Panc1 (cell line): ENCODE results near the gene RBMS3.

Experiments used
- CTCF ChIP-seq: fragments of 450-650 bp; IDR thresholded peaks from 2 replicates; pipeline ENCODE4 v1.5.1; 2017; ENCODE audit warnings: mild to moderate bottlenecking
- POLR2AphosphoS5 ChIP-seq: IDR thresholded peaks from 2 replicates; pipeline ENCODE4 v1.6.1; 2012; ENCODE audit warnings: mild to moderate bottlenecking, low read depth, low read length, moderate library complexity
- TF ChIP-seq, protein P1 (sequence below), 2 experiments: IDR thresholded peaks; 2 replicates each; pipeline ENCODE4 v1.6.1; 2011 to 2012; ENCODE audit warnings: low read depth in 2 of 2, control low read depth in 1 of 2, low read length in 1 of 2, mild to moderate bottlenecking in 1 of 2, moderate library complexity in 1 of 2; ENCODE audit not compliant: insufficient read depth in 1 of 2

- TF ChIP-seq POLR2AphosphoS5 (no peak), CTCF (no peak)
- TF ChIP-seq, protein P1, sequence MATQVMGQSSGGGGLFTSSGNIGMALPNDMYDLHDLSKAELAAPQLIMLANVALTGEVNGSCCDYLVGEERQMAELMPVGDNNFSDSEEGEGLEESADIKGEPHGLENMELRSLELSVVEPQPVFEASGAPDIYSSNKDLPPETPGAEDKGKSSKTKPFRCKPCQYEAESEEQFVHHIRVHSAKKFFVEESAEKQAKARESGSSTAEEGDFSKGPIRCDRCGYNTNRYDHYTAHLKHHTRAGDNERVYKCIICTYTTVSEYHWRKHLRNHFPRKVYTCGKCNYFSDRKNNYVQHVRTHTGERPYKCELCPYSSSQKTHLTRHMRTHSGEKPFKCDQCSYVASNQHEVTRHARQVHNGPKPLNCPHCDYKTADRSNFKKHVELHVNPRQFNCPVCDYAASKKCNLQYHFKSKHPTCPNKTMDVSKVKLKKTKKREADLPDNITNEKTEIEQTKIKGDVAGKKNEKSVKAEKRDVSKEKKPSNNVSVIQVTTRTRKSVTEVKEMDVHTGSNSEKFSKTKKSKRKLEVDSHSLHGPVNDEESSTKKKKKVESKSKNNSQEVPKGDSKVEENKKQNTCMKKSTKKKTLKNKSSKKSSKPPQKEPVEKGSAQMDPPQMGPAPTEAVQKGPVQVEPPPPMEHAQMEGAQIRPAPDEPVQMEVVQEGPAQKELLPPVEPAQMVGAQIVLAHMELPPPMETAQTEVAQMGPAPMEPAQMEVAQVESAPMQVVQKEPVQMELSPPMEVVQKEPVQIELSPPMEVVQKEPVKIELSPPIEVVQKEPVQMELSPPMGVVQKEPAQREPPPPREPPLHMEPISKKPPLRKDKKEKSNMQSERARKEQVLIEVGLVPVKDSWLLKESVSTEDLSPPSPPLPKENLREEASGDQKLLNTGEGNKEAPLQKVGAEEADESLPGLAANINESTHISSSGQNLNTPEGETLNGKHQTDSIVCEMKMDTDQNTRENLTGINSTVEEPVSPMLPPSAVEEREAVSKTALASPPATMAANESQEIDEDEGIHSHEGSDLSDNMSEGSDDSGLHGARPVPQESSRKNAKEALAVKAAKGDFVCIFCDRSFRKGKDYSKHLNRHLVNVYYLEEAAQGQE (IDR thresholded peaks at IDR 0.05; ENCODE audit: insufficient read depth in 1 of 2, low read depth in 2 of 2, low read length in 1 of 2), result no peak
Observed at GRCh38 chr3:29887451-29887850, 606.6 kb downstream of the RBMS3 start.
